ENCODE results near the gene NT5C1A.

NT5C1A gene

GRCh38 chr1:39625462-39626273, 46.2 kb downstream of the NT5C1A start:
- TF ChIP-seq CTCF (IDR thresholded peaks at IDR 0.05; ENCODE audit: extremely low read depth, missing control alignments): no peak
- no peak for DNase-seq (ENCODE audit: low spot score)

- no peak for DNase-seq (ENCODE audit: low spot score)
- TF ChIP-seq CTCF (IDR thresholded peaks at IDR 0.05; ENCODE audit: extremely low read depth, missing control alignments): no peak
Measured at GRCh38 chr1:39625009-39625408, 46.9 kb downstream of the NT5C1A start.

GRCh38 chr1:39623053-39623452, 48.9 kb downstream of the NT5C1A start:
- DNase-seq (ENCODE audit: low spot score): no peak
- no peak for TF ChIP-seq CTCF (IDR thresholded peaks at IDR 0.05; ENCODE audit: extremely low read depth, missing control alignments)

- no peak for TF ChIP-seq CTCF (IDR thresholded peaks at IDR 0.05; ENCODE audit: extremely low read depth, missing control alignments)
- no peak for DNase-seq (ENCODE audit: low spot score)
Measured at GRCh38 chr1:39622427-39622826, 49.5 kb downstream of the NT5C1A start.

GRCh38 chr1:39620659-39621165, 51.2 kb downstream of the NT5C1A start:
- no peak for TF ChIP-seq CTCF (IDR thresholded peaks at IDR 0.05; ENCODE audit: extremely low read depth, missing control alignments)
- no peak for DNase-seq (ENCODE audit: low spot score)

GRCh38 chr1:39617488-39618049, 54.3 kb downstream of the NT5C1A start:
- DNase-seq (ENCODE audit: low spot score): no peak
- TF ChIP-seq CTCF (IDR thresholded peaks at IDR 0.05; ENCODE audit: extremely low read depth, missing control alignments): no peak

- DNase-seq (ENCODE audit: low spot score): no peak
- no peak for TF ChIP-seq CTCF (IDR thresholded peaks at IDR 0.05; ENCODE audit: extremely low read depth, missing control alignments)
Measured at GRCh38 chr1:39615086-39615673, 56.7 kb downstream of the NT5C1A start.
